Natural killer cell (primary cell): ENCODE measurements around the gene SLC25A42. TPM values are rescaled to one million over a fixed set of nuclear protein-coding genes. Genes with fewer than 3 reads are reported as not detected.
"Not testable (repeated sequence)": the region's sequence is repeated elsewhere in the genome, so short reads cannot be mapped to it uniquely, and the experiment has no call there.

Source experiments
- ATAC-seq, 3 donors: fragments of 150-1000 bp in 2 of 3; fragments of 200-7000 bp in 1 of 3; cut with Tn5 transposase; 1 replicate in 1 of 3; 2 replicates in 2 of 3; pipeline ENCODE4 v1.10.0; 2021; ENCODE audit warnings: mild to moderate bottlenecking in 2 of 3, moderate library complexity in 2 of 3
- DNase-seq, 2 donors: peaks; one replicate each; pipeline versions ENCODE4 v3.0.0 to v3.0.0-alpha.2; 2013 to 2021; ENCODE audit warnings: mixed read lengths in 1 of 2
- H3K27ac ChIP-seq: one replicate; pipeline ENCODE4 v1.5.1; 2013; ENCODE audit warnings: mild to moderate bottlenecking, low read length
- H3K27me3 ChIP-seq: one replicate; pipeline ENCODE4 v1.6.1; 2013; ENCODE audit warnings: low read length; ENCODE audit not compliant: control insufficient read depth, insufficient read depth
- H3K36me3 ChIP-seq: one replicate; pipeline ENCODE4 v1.6.1; 2013; ENCODE audit warnings: low read length; ENCODE audit not compliant: control insufficient read depth, insufficient read depth
- H3K4me1 ChIP-seq: one replicate; pipeline ENCODE4 v1.6.1; 2013; ENCODE audit warnings: low read length; ENCODE audit not compliant: control insufficient read depth, insufficient read depth
- H3K4me3 ChIP-seq: one replicate; pipeline ENCODE4 v1.5.1; 2013; ENCODE audit warnings: low read length
- H3K9me3 ChIP-seq: one replicate; pipeline ENCODE4 v1.6.1; 2013; ENCODE audit warnings: low read length; ENCODE audit not compliant: control insufficient read depth, insufficient read depth
- H3K27ac Mint-ChIP-seq, 2 donors: one replicate each; pipeline ENCODE4 v1.8.0; 2022; ENCODE audit warnings: mild to moderate bottlenecking in 2 of 2, mixed read lengths in 2 of 2, moderate library complexity in 1 of 2
- H3K27me3 Mint-ChIP-seq, 2 donors: one replicate each; pipeline ENCODE4 v1.8.0; 2022; ENCODE audit warnings: low read depth in 2 of 2, mixed read lengths in 2 of 2
- H3K36me3 Mint-ChIP-seq: one replicate; pipeline ENCODE4 v1.8.0; 2022; ENCODE audit warnings: mixed read lengths
- H3K4me1 Mint-ChIP-seq, 2 donors: one replicate each; pipeline ENCODE4 v1.8.0; 2022; ENCODE audit warnings: mixed read lengths in 2 of 2
- H3K4me3 Mint-ChIP-seq: one replicate; pipeline ENCODE4 v1.8.0; 2022; ENCODE audit warnings: mild to moderate bottlenecking, moderate library complexity, mixed read lengths
- H3K9me3 Mint-ChIP-seq, 2 donors: one replicate each; pipeline ENCODE4 v1.8.0; 2022; ENCODE audit warnings: mixed read lengths in 2 of 2
- CTCF ChIP-seq: fragments of 200-600 bp; IDR thresholded peaks from one replicate; pipeline ENCODE4 v1.8.0; 2022; ENCODE audit warnings: antibody characterized with exemption
- WGBS: methylation state at CpG from one replicate; pipeline ENCODE4 v1.1.7; 2013; ENCODE audit warnings: missing lambda C conversion rate; ENCODE audit not compliant: insufficient coverage; 5-methylcytosine and 5-hydroxymethylcytosine counted together
- intact Hi-C: fragments of 100-400 bp; cut with micrococcal nuclease; formaldehyde crosslinking; loops from one replicate; pipeline ENCODE4 v1.14.2; 2022
- total RNA-seq, 4 donors: library from RNA; stranded (reverse); fragments of 120-200 nt in 1 of 4; gene quantifications; one replicate each; pipeline versions ENCODE4 v1.2.3 to v1.2.4, GENCODE V29; 2013 to 2022

SLC25A42 gene
- total RNA-seq, 3 donors from 2014 or later (not counting 1 experiment from before 2014, with no cell fraction given): 34.6 to 50.3 (median 41.8) TPM

DNA sequence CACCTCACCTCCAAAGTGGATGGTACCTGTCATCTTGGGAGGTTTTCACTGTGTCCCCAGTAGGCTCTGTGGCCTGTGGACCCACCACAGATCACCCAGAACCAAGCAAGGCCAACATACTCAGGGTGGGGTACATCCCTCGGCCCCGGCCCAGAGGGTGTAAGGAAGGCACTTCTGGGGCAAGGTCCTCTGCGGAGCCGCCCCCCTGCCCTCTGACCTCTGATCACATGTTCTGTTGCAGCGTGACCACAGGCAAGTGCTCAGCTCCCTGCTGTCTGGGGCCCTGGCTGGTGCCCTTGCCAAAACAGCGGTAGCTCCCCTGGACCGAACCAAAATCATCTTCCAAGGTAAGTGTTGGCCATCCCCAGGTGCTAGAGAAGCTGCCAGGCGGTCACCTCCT is 37.7 kb downstream of the SLC25A42 start:
- Mint-ChIP-seq H3K27me3 (no peaks in the 10 kb centered on the region), H3K36me3 (no peaks in the 10 kb centered on the region), H3K9me3 (no peaks in the 10 kb centered on the region), H3K27ac (no peak overlapping the region), H3K4me3 (no peak overlapping the region), H3K4me1 (no peaks in the 10 kb centered on the region)
- Histone ChIP-seq H3K36me3 (peaks cover 31% of the 10 kb centered on the region), H3K27ac (no peak overlapping the region), H3K4me1 (no peaks in the 10 kb centered on the region), H3K4me3 (no peak overlapping the region), H3K27me3 (no peaks in the 10 kb centered on the region), H3K9me3 (no peaks in the 10 kb centered on the region)
- WGBS: 97% methylated on average over 7 of the region's 8 CpGs
- DNase-seq: no peak
- intact Hi-C loops: no loop called here
- no peak for TF ChIP-seq CTCF
- ATAC-seq: no peak

- H3K27ac Mint-ChIP-seq, H3K27me3 Mint-ChIP-seq, H3K4me3 ChIP-seq, H3K4me1 Mint-ChIP-seq, H3K36me3 Mint-ChIP-seq, H3K9me3 ChIP-seq, ATAC-seq, intact Hi-C loops, DNase-seq, H3K4me1 ChIP-seq, H3K27me3 ChIP-seq, H3K27ac ChIP-seq, H3K9me3 Mint-ChIP-seq, H3K4me3 Mint-ChIP-seq: not testable (repeated sequence)
- 98% methylated on average over 5 of the region's 10 CpGs for WGBS
- peaks cover 27% of the 10 kb centered on the region for H3K36me3 ChIP-seq
These were observed 38.8 kb downstream of the SLC25A42 start for GRCh38 chr19:19102566-19102965.

GRCh38 chr19:19103167-19103566 is 39.4 kb downstream of the SLC25A42 start:
- H3K27me3 ChIP-seq: no peaks in the 10 kb centered on the region
- TF ChIP-seq CTCF: no peak
- H3K27ac ChIP-seq: no peak overlapping the region
- DNase-seq (no peak), ATAC-seq (no peak)
- H3K36me3 ChIP-seq: peaks cover 24% of the 10 kb centered on the region
- Mint-ChIP-seq H3K27ac (no peak overlapping the region), H3K27me3 (no peaks in the 10 kb centered on the region), H3K4me1 (no peaks in the 10 kb centered on the region), H3K4me3 (no peak overlapping the region), H3K36me3 (no peaks in the 10 kb centered on the region), H3K9me3 (no peaks in the 10 kb centered on the region)
- no peaks in the 10 kb centered on the region for H3K9me3 ChIP-seq
- intact Hi-C loops: no loop called here
- H3K4me3 ChIP-seq: no peak overlapping the region
- 96% methylated on average over 11 of the region's 11 CpGs for WGBS
- no peaks in the 10 kb centered on the region for H3K4me1 ChIP-seq

DNA sequence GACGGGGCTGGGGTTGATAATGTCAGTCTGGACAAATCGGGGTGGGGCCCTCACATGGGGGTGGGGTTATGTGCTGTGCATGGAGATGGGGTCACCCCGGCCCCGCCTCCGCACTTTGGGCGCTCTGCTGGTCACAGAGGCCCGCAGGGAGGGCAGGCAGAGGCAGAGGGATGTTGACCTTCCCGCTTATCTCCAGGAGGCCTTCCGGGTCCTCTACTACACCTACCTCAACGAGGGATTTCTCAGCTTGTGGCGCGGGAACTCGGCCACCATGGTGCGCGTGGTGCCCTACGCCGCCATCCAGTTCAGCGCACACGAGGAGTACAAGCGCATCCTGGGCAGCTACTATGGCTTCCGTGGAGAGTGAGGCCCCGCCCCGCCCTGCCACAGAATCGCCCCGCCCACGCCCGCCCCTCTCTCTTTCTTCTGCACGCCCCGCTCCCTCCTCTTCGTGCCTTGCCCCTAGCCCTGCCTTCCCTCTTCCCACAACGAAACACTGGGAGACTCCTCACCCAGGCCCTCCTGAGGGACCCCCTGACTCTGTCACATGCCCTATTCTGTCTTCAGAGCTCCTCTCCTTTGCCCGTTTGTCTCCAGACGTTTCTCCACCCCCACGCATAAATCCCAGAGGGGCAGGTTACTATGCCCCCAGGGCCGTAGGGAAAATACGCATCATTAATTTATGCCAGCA is 41.7 kb downstream of the SLC25A42 start:
- Mint-ChIP-seq H3K4me1 (peaks cover 0 to 5% of the 10 kb centered on the region in 2 donors), H3K36me3 (no peaks in the 10 kb centered on the region), H3K4me3 (no peak overlapping the region), H3K27ac (no peak overlapping the region), H3K9me3 (no peaks in the 10 kb centered on the region), H3K27me3 (no peaks in the 10 kb centered on the region)
- Histone ChIP-seq H3K27me3 (no peaks in the 10 kb centered on the region), H3K4me3 (no peak overlapping the region), H3K9me3 (no peaks in the 10 kb centered on the region), H3K36me3 (peaks cover 13% of the 10 kb centered on the region), H3K27ac (no peak overlapping the region), H3K4me1 (peaks cover 4% of the 10 kb centered on the region)
- WGBS: 91% methylated on average over 35 of the region's 36 CpGs
- no peak for DNase-seq
- no peak for ATAC-seq
- intact Hi-C loops: no loop called here
- no peak for TF ChIP-seq CTCF
